HepG2 (cell line): ENCODE measurements around the gene MEG3. TPM values are rescaled to one million over a fixed set of nuclear protein-coding genes. Genes with fewer than 3 reads are reported as not detected.
A peak's percentile ranks its signal among the peaks of the same experiment; 100 is the strongest.

ENCODE experiments used
- CHD4 ChIP-seq: fragments of 200-600 bp; sonication (generic); IDR thresholded peaks from 2 replicates; pipeline ENCODE4 v1.7.0; 2017; ENCODE audit warnings: mild to moderate bottlenecking, low read length, borderline replicate concordance
- ELF3 ChIP-seq: IDR thresholded peaks from 2 replicates; pipeline ENCODE4 v1.6.1; 2016; ENCODE audit warnings: missing genetic modification reagents, missing compliant biosample characterization
- GATAD2A ChIP-seq: IDR thresholded peaks from 2 replicates; pipeline ENCODE4 v1.6.1; 2016
- GTF3A ChIP-seq: sonication (generic); formaldehyde crosslinking; conservative IDR thresholded peaks from 2 replicates; pipeline ENCODE4 v1.4.0; 2020; ENCODE audit warnings: mild to moderate bottlenecking, missing genetic modification reagents
- HDAC2 ChIP-seq: sonication (generic); formaldehyde crosslinking; IDR thresholded peaks from 2 replicates; pipeline ENCODE4 v1.4.0; 2020; ENCODE audit warnings: missing genetic modification reagents
- HOXA3 ChIP-seq: sonication (generic); formaldehyde crosslinking; IDR thresholded peaks from 2 replicates; pipeline ENCODE4 v1.5.0; 2020; ENCODE audit warnings: missing genetic modification reagents
- HOXA7 ChIP-seq: sonication (generic); formaldehyde crosslinking; IDR thresholded peaks from 2 replicates; pipeline ENCODE4 v1.8.1; 2022; ENCODE audit warnings: mild to moderate bottlenecking, missing genetic modification reagents, moderate library complexity
- IRF2 ChIP-seq: IDR thresholded peaks from 2 replicates; pipeline ENCODE4 v1.6.1; 2018; ENCODE audit warnings: missing genetic modification reagents, missing compliant biosample characterization
- KDM2A ChIP-seq: sonication (generic); formaldehyde crosslinking; IDR thresholded peaks from 2 replicates; pipeline ENCODE4 v1.4.0; 2020; ENCODE audit warnings: low read depth, missing genetic modification reagents, borderline replicate concordance
- NFE2 ChIP-seq: sonication (generic); formaldehyde crosslinking; IDR thresholded peaks from 2 replicates; pipeline ENCODE4 v1.4.0; 2020; ENCODE audit warnings: missing genetic modification reagents
- NR2F6 ChIP-seq, 2 experiments: IDR thresholded peaks; 2 replicates each; pipeline ENCODE4 v1.6.1; 2016; ENCODE audit warnings: antibody characterized with exemption in 1 of 2, mild to moderate bottlenecking in 1 of 2
- SALL1 ChIP-seq: sonication (generic); formaldehyde crosslinking; IDR thresholded peaks from 2 replicates; pipeline ENCODE4 v1.8.0; 2022; ENCODE audit warnings: mild to moderate bottlenecking, missing genetic modification reagents
- SATB2 ChIP-seq: sonication (generic); formaldehyde crosslinking; IDR thresholded peaks from 2 replicates; pipeline ENCODE4 v1.5.0; 2020; ENCODE audit warnings: missing genetic modification reagents
- TFDP1 ChIP-seq: IDR thresholded peaks from 2 replicates; pipeline ENCODE4 v1.6.1; 2016; ENCODE audit warnings: missing compliant biosample characterization, missing genetic modification reagents, borderline replicate concordance
- THAP11 ChIP-seq: IDR thresholded peaks from 2 replicates; pipeline ENCODE4 v1.6.1; 2016; ENCODE audit warnings: missing biosample characterization, missing genetic modification reagents
- XRCC5 ChIP-seq: fragments of 200-400 bp; formaldehyde crosslinking; optimal IDR thresholded peaks from 2 replicates; pipeline ENCODE3; 2017; ENCODE audit warnings: mild to moderate bottlenecking, low read length
- ZNF138 ChIP-seq: sonication (generic); formaldehyde crosslinking; IDR thresholded peaks from 2 replicates; pipeline ENCODE4 v1.5.0; 2020; ENCODE audit warnings: mild to moderate bottlenecking, low read depth, missing genetic modification reagents
- ZNF274 ChIP-seq: sonication (generic); formaldehyde crosslinking; IDR thresholded peaks from 2 replicates; pipeline ENCODE4 v1.5.1; 2020; ENCODE audit warnings: mild to moderate bottlenecking, missing genetic modification reagents
- ZNF589 ChIP-seq: sonication (generic); formaldehyde crosslinking; conservative IDR thresholded peaks from 2 replicates; pipeline ENCODE4 v1.8.0; 2022; ENCODE audit warnings: mild to moderate bottlenecking, moderate library complexity, missing genetic modification reagents
- ZNF710 ChIP-seq: sonication (generic); formaldehyde crosslinking; IDR thresholded peaks from 2 replicates; pipeline ENCODE4 v1.5.0; 2020; ENCODE audit warnings: mild to moderate bottlenecking, missing genetic modification reagents, borderline replicate concordance
- ZNF749 ChIP-seq: sonication (generic); formaldehyde crosslinking; IDR thresholded peaks from 2 replicates; pipeline ENCODE4 v1.8.0; 2022; ENCODE audit warnings: mild to moderate bottlenecking, missing genetic modification reagents, moderate library complexity, borderline replicate concordance
- polyA plus RNA-seq, 8 experiments: library from polyadenylated mRNA; depleted of rRNA in 3 of 8; stranded (reverse) in 7 of 8; unstranded in 1 of 8; fragments of >200 nt; fragmentation: Illumina TruSeq in 4 of 8; extraction: Trizol in 4 of 8; gene quantifications; 2 replicates each; pipeline versions ENCODE4 v1.2.1 to v1.2.3, GENCODE V29; 2011 to 2016; ENCODE audit warnings: low read depth in 4 of 8, missing spikeins in 1 of 8, mixed read lengths in 1 of 8; ENCODE audit not compliant: insufficient read depth in 1 of 8
- total RNA-seq, 5 experiments: library from RNA; depleted of rRNA; stranded (reverse); fragments of >200 nt; fragmentation: Illumina TruSeq; extraction: Trizol; gene quantifications; 2 replicates each; pipeline ENCODE4 v1.2.3, GENCODE V29; 2016; ENCODE audit warnings: low read depth in 1 of 5
- TF ChIP-seq, protein P1 (sequence below): sonication (generic); formaldehyde crosslinking; IDR thresholded peaks from 2 replicates; pipeline ENCODE4 v1.4.0; 2020; ENCODE audit warnings: missing genetic modification reagents, borderline replicate concordance
- TF ChIP-seq, protein P2 (sequence below): sonication (generic); formaldehyde crosslinking; IDR thresholded peaks from 2 replicates; pipeline ENCODE4 v1.4.0; 2020; ENCODE audit warnings: missing genetic modification reagents, borderline replicate concordance

The MEG3 gene
- total and polyA plus RNA-seq, 2 of the 13 experiments (the other 11 are each of a cell fraction or from before 2014, with no cell fraction given): 0.17 TPM; not detected in 1

GRCh38 chr14:100850841-100851585 is 25.1 kb downstream of the MEG3 start (continued):
- TF ChIP-seq ZNF749 (no peak), HOXA3 (peak; percentile 27; the same call in 1 of the 2 replicates), GTF3A (CRISPR knock-in tag) (no peak), XRCC5 (peak; percentile 47), ZNF710 (0 out of 2 replicates have a peak, but pooled peaks have one; percentile 9), SATB2 (CRISPR knock-in tag) (no peak), IRF2 (CRISPR knock-in tag) (0 out of 2 replicates have a peak, but pooled peaks have one; percentile 47), GATAD2A (peak; percentile 48; the same call in 1 of the 2 replicates), ELF3 (CRISPR knock-in tag) (no peak), KDM2A (peak; percentile 36; the same call in 1 of the 2 replicates), HOXA7 (no peak), CHD4 (peak; percentile 58; the same call in 1 of the 2 replicates), HDAC2 (CRISPR knock-in tag) (0 out of 2 replicates have a peak, but pooled peaks have one; percentile 26), ZNF274 (CRISPR knock-in tag) (peak; percentile 67; the same call in 1 of the 2 replicates), NFE2 (CRISPR knock-in tag) (no peak), SALL1 (CRISPR knock-in tag) (peak; percentile 52; the same call in 1 of the 2 replicates), ZNF138 (CRISPR knock-in tag) (0 out of 2 replicates have a peak, but pooled peaks have one; percentile 54), TFDP1 (CRISPR knock-in tag) (peak; percentile 42; the same call in 1 of the 2 replicates), NR2F6 (IDR thresholded peaks at IDR 0.05) (no peak), NR2F6 (CRISPR knock-in tag; IDR thresholded peaks at IDR 0.05) (0 out of 2 replicates have a peak, but pooled peaks have one; percentile 28), THAP11 (CRISPR knock-in tag) (0 out of 2 replicates have a peak, but pooled peaks have one; percentile 34), ZNF589 (CRISPR knock-in tag) (no peak)
- TF ChIP-seq, protein P1, sequence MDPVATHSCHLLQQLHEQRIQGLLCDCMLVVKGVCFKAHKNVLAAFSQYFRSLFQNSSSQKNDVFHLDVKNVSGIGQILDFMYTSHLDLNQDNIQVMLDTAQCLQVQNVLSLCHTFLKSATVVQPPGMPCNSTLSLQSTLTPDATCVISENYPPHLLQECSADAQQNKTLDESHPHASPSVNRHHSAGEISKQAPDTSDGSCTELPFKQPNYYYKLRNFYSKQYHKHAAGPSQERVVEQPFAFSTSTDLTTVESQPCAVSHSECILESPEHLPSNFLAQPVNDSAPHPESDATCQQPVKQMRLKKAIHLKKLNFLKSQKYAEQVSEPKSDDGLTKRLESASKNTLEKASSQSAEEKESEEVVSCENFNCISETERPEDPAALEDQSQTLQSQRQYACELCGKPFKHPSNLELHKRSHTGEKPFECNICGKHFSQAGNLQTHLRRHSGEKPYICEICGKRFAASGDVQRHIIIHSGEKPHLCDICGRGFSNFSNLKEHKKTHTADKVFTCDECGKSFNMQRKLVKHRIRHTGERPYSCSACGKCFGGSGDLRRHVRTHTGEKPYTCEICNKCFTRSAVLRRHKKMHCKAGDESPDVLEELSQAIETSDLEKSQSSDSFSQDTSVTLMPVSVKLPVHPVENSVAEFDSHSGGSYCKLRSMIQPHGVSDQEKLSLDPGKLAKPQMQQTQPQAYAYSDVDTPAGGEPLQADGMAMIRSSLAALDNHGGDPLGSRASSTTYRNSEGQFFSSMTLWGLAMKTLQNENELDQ: no peak
- TF ChIP-seq, protein P2, sequence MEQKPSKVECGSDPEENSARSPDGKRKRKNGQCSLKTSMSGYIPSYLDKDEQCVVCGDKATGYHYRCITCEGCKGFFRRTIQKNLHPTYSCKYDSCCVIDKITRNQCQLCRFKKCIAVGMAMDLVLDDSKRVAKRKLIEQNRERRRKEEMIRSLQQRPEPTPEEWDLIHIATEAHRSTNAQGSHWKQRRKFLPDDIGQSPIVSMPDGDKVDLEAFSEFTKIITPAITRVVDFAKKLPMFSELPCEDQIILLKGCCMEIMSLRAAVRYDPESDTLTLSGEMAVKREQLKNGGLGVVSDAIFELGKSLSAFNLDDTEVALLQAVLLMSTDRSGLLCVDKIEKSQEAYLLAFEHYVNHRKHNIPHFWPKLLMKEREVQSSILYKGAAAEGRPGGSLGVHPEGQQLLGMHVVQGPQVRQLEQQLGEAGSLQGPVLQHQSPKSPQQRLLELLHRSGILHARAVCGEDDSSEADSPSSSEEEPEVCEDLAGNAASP: peak; percentile 38; the same call in 1 of the 2 replicates
